Muscle of leg (tissue), 11 donors: Measurements from ENCODE around the gene SYNDIG1. TPM values are rescaled to one million over a fixed set of nuclear protein-coding genes. Genes with fewer than 3 reads are reported as not detected.
A peak's percentile ranks its signal among the peaks of the same experiment; 100 is the strongest.

ENCODE experiments used
- DNase-seq: peaks from one replicate; pipeline ENCODE4 v3.0.0; 2013
- H3K27ac ChIP-seq: one replicate; pipeline ENCODE4 v1.5.1; 2013; ENCODE audit warnings: mild to moderate bottlenecking, low read length, control low read depth
- H3K27me3 ChIP-seq: one replicate; pipeline ENCODE4 v1.6.1; 2013; ENCODE audit warnings: low read length; ENCODE audit not compliant: control insufficient read depth, insufficient read depth
- H3K36me3 ChIP-seq: one replicate; pipeline ENCODE4 v1.6.1; 2013; ENCODE audit warnings: low read length; ENCODE audit not compliant: control insufficient read depth, insufficient read depth
- H3K4me1 ChIP-seq: one replicate; pipeline ENCODE4 v1.6.1; 2013; ENCODE audit warnings: low read length; ENCODE audit not compliant: control insufficient read depth, insufficient read depth
- H3K4me3 ChIP-seq: one replicate; pipeline ENCODE4 v1.5.1; 2013; ENCODE audit warnings: low read length, control low read depth
- H3K9me3 ChIP-seq: replicated peaks from 2 replicates; pipeline ENCODE4 v1.6.1; 2013; ENCODE audit warnings: low read depth, low read length; ENCODE audit not compliant: control insufficient read depth
- WGBS: methylation state at CpG from one replicate; pipeline ENCODE4 v1.1.5; 2013; ENCODE audit warnings: missing lambda C conversion rate; ENCODE audit not compliant: insufficient coverage; 5-methylcytosine and 5-hydroxymethylcytosine counted together
- polyA plus RNA-seq, 8 donors: library from polyadenylated mRNA; unstranded; fragments of 120-200 nt; gene quantifications; one replicate each; pipeline versions ENCODE4 v1.2.1 to v1.2.3, GENCODE V29; 2013; ENCODE audit warnings: inconsistent platforms in 1 of 8, low replicate concordance in 1 of 8; ENCODE audit not compliant: insufficient read length in 8 of 8, insufficient read depth in 1 of 8
- total RNA-seq: library from RNA; stranded (reverse); fragments of 120-200 nt; gene quantifications from one replicate; pipeline ENCODE4 v1.2.4, GENCODE V29; 2013

SYNDIG1 gene
- total and polyA plus RNA-seq, 9 donors = 2.5 to 5.3 (median 4.3) TPM

DNA sequence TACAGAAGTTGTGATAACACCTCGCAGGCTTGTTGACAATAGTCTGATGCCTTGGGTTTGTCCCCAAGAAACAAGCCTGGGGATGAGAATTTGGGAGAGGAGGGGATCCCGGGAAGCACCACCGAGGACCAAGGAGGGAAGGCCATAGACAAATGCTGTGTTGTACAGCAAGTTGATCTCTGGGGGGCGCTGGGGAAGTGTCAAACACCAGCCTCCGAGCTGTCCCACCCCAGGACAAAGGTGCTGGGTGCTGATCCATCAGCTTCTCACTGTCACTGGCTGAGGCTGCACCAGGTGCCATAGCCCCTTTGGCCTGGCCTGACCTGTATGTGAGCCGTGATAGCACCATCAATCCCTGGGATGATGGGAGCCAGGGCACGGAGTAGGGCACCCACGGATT, 64.0 kb downstream of the SYNDIG1 start:
- no peaks in the 10 kb centered on the region for H3K36me3 ChIP-seq
- 90% methylated on average over 7 of the region's 8 CpGs for WGBS
- no peaks in the 10 kb centered on the region for H3K27me3 ChIP-seq
- no peak for DNase-seq
- H3K4me1 ChIP-seq = no peaks in the 10 kb centered on the region
- H3K4me3 ChIP-seq = no peak overlapping the region
- no peak overlapping the region for H3K27ac ChIP-seq
- H3K9me3 ChIP-seq = no peaks in the 10 kb centered on the region

DNA sequence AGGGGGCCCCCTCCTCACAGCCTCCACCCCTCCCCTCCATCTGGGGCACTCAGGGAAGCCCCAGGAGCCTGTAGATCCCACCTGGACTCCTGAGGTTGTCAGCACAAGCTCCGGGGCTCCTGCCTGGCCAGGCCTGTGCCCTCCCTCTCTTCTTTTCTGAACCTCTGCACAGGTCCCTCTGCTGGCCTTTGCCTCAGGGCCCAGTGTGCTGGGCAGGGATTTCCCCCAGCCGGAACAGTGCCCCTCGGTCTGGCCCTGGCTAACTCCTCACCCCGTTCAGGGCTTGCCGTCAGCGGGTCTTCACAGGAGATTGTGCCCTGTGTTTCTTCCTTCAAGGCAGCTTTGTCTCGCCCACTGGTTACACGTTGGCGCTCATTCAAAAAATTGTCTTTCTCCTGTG, 64.9 kb downstream of the SYNDIG1 start:
- DNase-seq = no peak
- no peak overlapping the region for H3K27ac ChIP-seq
- no peak overlapping the region for H3K4me3 ChIP-seq
- H3K27me3 ChIP-seq = no peaks in the 10 kb centered on the region
- H3K36me3 ChIP-seq = no peaks in the 10 kb centered on the region
- 70% methylated on average over 6 of the region's 9 CpGs for WGBS
- no peaks in the 10 kb centered on the region for H3K9me3 ChIP-seq
- H3K4me1 ChIP-seq = no peaks in the 10 kb centered on the region

GRCh38 chr20:24535941-24536730, 66.7 kb downstream of the SYNDIG1 start:
- H3K9me3 ChIP-seq = peaks cover 2% of the 10 kb centered on the region
- H3K36me3 ChIP-seq = no peaks in the 10 kb centered on the region
- DNase-seq = no peak
- H3K27me3 ChIP-seq = no peaks in the 10 kb centered on the region
- no peak overlapping the region for H3K4me3 ChIP-seq
- 91% methylated on average over 10 of the region's 14 CpGs for WGBS
- no peak overlapping the region for H3K27ac ChIP-seq
- H3K4me1 ChIP-seq = no peaks in the 10 kb centered on the region

DNA sequence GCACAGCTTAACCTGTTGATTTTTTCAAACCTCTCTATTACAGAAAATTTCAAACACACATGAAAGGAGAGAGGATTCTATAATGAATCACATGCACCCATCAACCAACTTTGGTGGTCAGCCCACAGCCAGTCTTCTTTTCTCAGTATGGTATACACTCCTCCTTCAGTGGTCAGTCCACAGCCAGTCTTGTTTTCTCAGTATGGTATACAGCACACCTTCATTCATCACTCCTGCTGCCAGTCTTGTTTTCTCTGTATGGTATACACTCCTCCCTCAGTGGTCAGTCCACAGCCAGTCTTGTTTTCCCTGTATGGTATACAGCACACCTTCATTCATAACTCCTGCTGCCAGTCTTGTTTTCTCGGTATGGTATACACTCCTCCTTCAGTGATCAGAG, 67.8 kb downstream of the SYNDIG1 start:
- Histone ChIP-seq H3K36me3 (no peaks in the 10 kb centered on the region), H3K9me3 (peaks cover 2% of the 10 kb centered on the region), H3K27ac (no peak overlapping the region), H3K4me3 (no peak overlapping the region), H3K4me1 (no peaks in the 10 kb centered on the region), H3K27me3 (no peaks in the 10 kb centered on the region)
- no peak for DNase-seq
- WGBS = no CpG with 5 or more reads among the region's 1 CpG

DNA sequence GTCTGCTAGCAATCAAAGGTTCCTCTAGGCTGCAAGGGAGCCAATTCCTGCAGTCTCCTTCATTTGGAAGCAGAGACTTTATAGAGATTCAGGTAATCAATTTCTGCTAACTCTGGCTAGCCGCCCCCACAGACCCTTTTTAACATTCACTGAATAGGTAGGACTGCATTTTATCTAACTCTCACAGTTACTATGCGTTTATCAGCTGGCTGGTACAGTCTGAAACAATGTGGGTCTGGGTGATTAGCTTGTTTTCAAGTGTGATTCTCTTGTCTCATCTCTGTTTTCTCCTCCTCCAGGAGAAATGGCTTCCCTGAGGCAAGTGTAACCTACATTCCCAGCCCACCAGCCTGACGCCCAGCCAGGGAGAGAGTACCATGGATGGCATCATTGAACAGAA, 73.3 kb downstream of the SYNDIG1 start:
- Histone ChIP-seq H3K27me3 (no peaks in the 10 kb centered on the region), H3K4me3 (no peak overlapping the region), H3K27ac (no peak overlapping the region), H3K4me1 (peaks cover 6% of the 10 kb centered on the region), H3K9me3 (peaks cover 2% of the 10 kb centered on the region), H3K36me3 (no peaks in the 10 kb centered on the region)
- WGBS = no CpG with 5 or more reads among the region's 3 CpGs
- no peak for DNase-seq

GRCh38 chr20:24543168-24543567, 73.7 kb downstream of the SYNDIG1 start:
- H3K36me3 ChIP-seq = no peaks in the 10 kb centered on the region
- peaks cover 6% of the 10 kb centered on the region for H3K4me1 ChIP-seq
- H3K27ac ChIP-seq = no peak overlapping the region
- peaks cover 2% of the 10 kb centered on the region for H3K9me3 ChIP-seq
- no peaks in the 10 kb centered on the region for H3K27me3 ChIP-seq
- no peak for DNase-seq
- H3K4me3 ChIP-seq = no peak overlapping the region
- 87% methylated on average over 12 of the region's 19 CpGs for WGBS

DNA sequence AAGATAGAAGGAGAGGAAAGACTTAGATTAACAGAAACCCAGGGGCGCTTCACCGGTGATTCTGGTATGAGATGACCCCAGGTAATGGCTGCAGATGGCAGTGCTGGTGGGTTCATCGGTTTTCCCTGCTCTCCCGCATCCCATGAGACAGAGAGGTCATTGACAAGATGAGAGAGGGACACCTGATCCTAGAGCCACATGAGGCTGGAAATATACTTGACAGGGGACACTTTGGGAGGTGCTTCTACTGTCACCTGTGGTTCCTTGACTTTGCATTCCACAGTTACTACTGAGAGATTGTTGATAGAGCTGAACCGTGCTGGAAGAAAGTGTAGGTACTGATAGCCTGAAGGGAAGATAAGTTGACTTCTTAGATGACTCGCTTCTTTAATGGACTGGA, 74.3 kb downstream of the SYNDIG1 start:
- Histone ChIP-seq H3K4me1 (peaks cover 6% of the 10 kb centered on the region), H3K36me3 (no peaks in the 10 kb centered on the region), H3K4me3 (no peak overlapping the region), H3K27ac (no peak overlapping the region), H3K27me3 (no peaks in the 10 kb centered on the region), H3K9me3 (peaks cover 2% of the 10 kb centered on the region)
- no peak for DNase-seq
- WGBS = 87% methylated on average over 4 of the region's 6 CpGs

GRCh38 chr20:24544371-24544770, 74.9 kb downstream of the SYNDIG1 start:
- DNase-seq = no peak
- Histone ChIP-seq H3K36me3 (no peaks in the 10 kb centered on the region), H3K27me3 (no peaks in the 10 kb centered on the region), H3K9me3 (peaks cover 2% of the 10 kb centered on the region), H3K27ac (no peak overlapping the region), H3K4me3 (no peak overlapping the region), H3K4me1 (peaks cover 6% of the 10 kb centered on the region)
- 70% methylated on average over 7 of the region's 7 CpGs for WGBS

GRCh38 chr20:24545168-24545567, 75.7 kb downstream of the SYNDIG1 start:
- Histone ChIP-seq H3K27me3 (no peaks in the 10 kb centered on the region), H3K36me3 (no peaks in the 10 kb centered on the region), H3K4me3 (no peak overlapping the region), H3K4me1 (peaks cover 6% of the 10 kb centered on the region), H3K9me3 (peaks cover 1% of the 10 kb centered on the region), H3K27ac (no peak overlapping the region)
- WGBS = 76% methylated on average over 11 of the region's 11 CpGs
- DNase-seq = peak; percentile 4

- no peak for DNase-seq
- H3K36me3 ChIP-seq = no peaks in the 10 kb centered on the region
- no peaks in the 10 kb centered on the region for H3K27me3 ChIP-seq
- 92% methylated on average over 2 of the region's 2 CpGs for WGBS
- H3K4me1 ChIP-seq = peaks cover 6% of the 10 kb centered on the region
- H3K27ac ChIP-seq = no peak overlapping the region
- no peak overlapping the region for H3K4me3 ChIP-seq
- H3K9me3 ChIP-seq = no peaks in the 10 kb centered on the region
These were observed 76.9 kb downstream of the SYNDIG1 start for GRCh38 chr20:24546232-24546892.
